ENCODE measurements around the gene KIAA0232. TPM values are rescaled to one million over a fixed set of nuclear protein-coding genes. Genes with fewer than 3 reads are reported as not detected.

Gene KIAA0232
- total RNA-seq, 1 experiment from 2014 or later: 28.5 TPM

GRCh38 chr4:6873291-6873690 is 90.8 kb downstream of the KIAA0232 start:
- Histone ChIP-seq H3K27me3 (ENCODE audit: insufficient read depth, low read length) (no peaks in the 10 kb centered on the region), H3K18ac (ENCODE audit: insufficient read length, low read depth, low read length) (no peak overlapping the region), H2BK20ac (ENCODE audit: low read depth, low read length, poor library complexity, severe bottlenecking) (no peak overlapping the region), H4K91ac (ENCODE audit: insufficient read length, low read depth, low read length) (no peak overlapping the region), H3K27ac (ENCODE audit: insufficient read length, low read depth, low read length) (no peak overlapping the region), H3K14ac (ENCODE audit: insufficient read depth, low read length) (no peak overlapping the region), H4K20me1 (ENCODE audit: control insufficient read depth, insufficient read depth, insufficient read length) (no peaks in the 10 kb centered on the region), H3K56ac (ENCODE audit: insufficient read length, low read depth, low read length) (no peak overlapping the region), H2BK12ac (ENCODE audit: insufficient read length, low read depth, low read length) (no peak overlapping the region), H2AFZ (ENCODE audit: low read length) (no peak overlapping the region), H4K8ac (replicated peaks; ENCODE audit: insufficient read length, low read depth, low read length) (no peak overlapping the region), H3K9ac (ENCODE audit: extremely low read depth, insufficient read length, low read length) (no peak overlapping the region), H3K9me3 (ENCODE audit: control insufficient read depth, low read depth, low read length) (no peaks in the 10 kb centered on the region), H4K5ac (ENCODE audit: insufficient read length, low read depth, low read length) (no peak overlapping the region), H2BK15ac (ENCODE audit: low read depth, low read length) (no peak overlapping the region), H3T11ph (ENCODE audit: low read length) (no peak overlapping the region), H3K79me2 (ENCODE audit: insufficient read depth, low read length) (no peaks in the 10 kb centered on the region), H3K4me2 (ENCODE audit: insufficient read depth, insufficient read length, low read length) (no peak overlapping the region), H2BK5ac (ENCODE audit: insufficient read length, low read length) (no peak overlapping the region), H3K23ac (ENCODE audit: insufficient read length, low read depth, low read length) (no peak overlapping the region), H2AK5ac (ENCODE audit: insufficient read length, low read length) (no peak overlapping the region), H3K23me2 (ENCODE audit: insufficient read length, low read depth, low read length, poor library complexity, severe bottlenecking) (no peaks in the 10 kb centered on the region), H2BK120ac (ENCODE audit: low read depth, low read length, poor library complexity, severe bottlenecking) (no peak overlapping the region), H3K79me1 (ENCODE audit: insufficient read depth, low read depth, low read length, poor library complexity, severe bottlenecking) (no peaks in the 10 kb centered on the region), H3K4ac (ENCODE audit: low read depth, low read length) (no peak overlapping the region), H3K4me1 (ENCODE audit: insufficient read depth, low read length) (no peaks in the 10 kb centered on the region)
- no peak for DNase-seq
- H3K27ac Mint-ChIP-seq: no peak overlapping the region; a peak in 1 of 7 replicates
- TF ChIP-seq CTCF (conservative IDR thresholded peaks at IDR 0.05): no peak
- H3K36me3 Mint-ChIP-seq (ENCODE audit: insufficient read depth in 1 of 3, low read depth in 3 of 3): peaks cover 12 to 60% (median 51%) of the 10 kb centered on the region in 3 experiments; a peak in 6 of 7 replicates
- no peaks in the 10 kb centered on the region for H3K27me3 Mint-ChIP-seq (ENCODE audit: low read depth)
- peaks cover 4% of the 10 kb centered on the region in 2 experiments; a peak in 3 of 4 replicates for H3K4me1 Mint-ChIP-seq
- no peak overlapping the region for H3K4me3 Mint-ChIP-seq
- H3K9me3 Mint-ChIP-seq: no peaks in the 10 kb centered on the region

Measured in H9 (cell line).